Suprapubic skin (tissue), 4 donors: Measurements from ENCODE around the gene FAM240B.

ENCODE experiments used
- POLR2A ChIP-seq, 2 donors: fragments of 450-650 bp; IDR thresholded peaks; one replicate each; pipeline ENCODE4 v1.6.1; 2017; ENCODE audit warnings: antibody characterized with exemption in 2 of 2, mild to moderate bottlenecking in 2 of 2, moderate library complexity in 2 of 2
- POLR2AphosphoS5 ChIP-seq, 3 donors: sonication (generic); formaldehyde crosslinking; IDR thresholded peaks; one replicate each; pipeline ENCODE4 v1.6.1; 2017; ENCODE audit warnings: antibody characterized with exemption in 3 of 3

GRCh38 chr9:38689678-38690077 is 30.3 kb downstream of the FAM240B start:
- no peak for TF ChIP-seq POLR2A (IDR thresholded peaks at IDR 0.05)
- TF ChIP-seq POLR2AphosphoS5 (IDR thresholded peaks at IDR 0.05), result no peak
